K562 (cell line): ENCODE measurements around the gene MIDN. TPM values are rescaled to one million over a fixed set of nuclear protein-coding genes. Genes with fewer than 3 reads are reported as not detected.

Experiments used
- ARID2 ChIP-seq: fragments of 450-650 bp; IDR thresholded peaks from 2 replicates; pipeline ENCODE4 v1.6.1; 2017; ENCODE audit warnings: antibody characterized with exemption, mild to moderate bottlenecking
- CTCF ChIP-seq, 3 experiments: IDR thresholded peaks in 2 of 3; conservative IDR thresholded peaks in 1 of 3; 2 replicates each; pipeline ENCODE4 v1.5.1; 2011 to 2012; ENCODE audit warnings: low read length in 3 of 3, mild to moderate bottlenecking in 3 of 3, control low read depth in 2 of 3, improper control_type of control experiment in 1 of 3, inconsistent platforms in 1 of 3, low read depth in 1 of 3, mixed read lengths in 1 of 3, moderate library complexity in 1 of 3; ENCODE audit not compliant: insufficient read depth in 2 of 3
- ETV1 ChIP-seq: fragments of 450-650 bp; conservative IDR thresholded peaks from 2 replicates; pipeline ENCODE4 v1.6.1; 2016; ENCODE audit warnings: missing genetic modification characterization, control low read depth, low read depth, missing compliant biosample characterization
- HDAC1 ChIP-seq, 2 experiments: fragments of 450-650 bp; IDR thresholded peaks; 2 replicates each; pipeline ENCODE4 v1.6.1; 2016 to 2017; ENCODE audit warnings: inconsistent platforms in 1 of 2, mild to moderate bottlenecking in 1 of 2, moderate library complexity in 1 of 2
- MTA3 ChIP-seq: fragments of 450-650 bp; formaldehyde crosslinking; IDR thresholded peaks from 2 replicates; pipeline ENCODE4 v1.6.1; 2017; ENCODE audit warnings: mild to moderate bottlenecking, borderline replicate concordance
- NR2C1 ChIP-seq, 2 experiments: fragments of 450-650 bp; IDR thresholded peaks; 2 replicates each; pipeline ENCODE4 v1.6.1; 2017; ENCODE audit warnings: mild to moderate bottlenecking in 2 of 2, antibody characterized with exemption in 1 of 2, inconsistent platforms in 1 of 2, missing compliant biosample characterization in 1 of 2, missing genetic modification characterization in 1 of 2
- NR2C2 ChIP-seq, 2 experiments: fragments of 200-800 bp in 1 of 2; sonication (Bioruptor generic) in 1 of 2; sonication (generic) in 1 of 2; formaldehyde crosslinking in 1 of 2; IDR thresholded peaks; 2 replicates each; pipeline versions ENCODE4 v1.6.1 to v1.8.0; 2016 to 2022; ENCODE audit warnings: mild to moderate bottlenecking in 1 of 2, missing compliant biosample characterization in 1 of 2, missing genetic modification characterization in 1 of 2, missing genetic modification reagents in 1 of 2
- PHB2 ChIP-seq: fragments of 450-650 bp; IDR thresholded peaks from 2 replicates; pipeline ENCODE4 v1.6.1; 2017; ENCODE audit warnings: low read depth
- POLR2H ChIP-seq: IDR thresholded peaks from 2 replicates; pipeline ENCODE4 v1.6.1; 2016; ENCODE audit warnings: missing genetic modification characterization, low read depth, mild to moderate bottlenecking, control low read depth, missing compliant biosample characterization, moderate library complexity
- YY1 ChIP-seq, 3 experiments: IDR thresholded peaks; 2 replicates each; pipeline ENCODE4 v1.6.1; 2011; ENCODE audit warnings: low read length in 2 of 3, mild to moderate bottlenecking in 2 of 3, moderate library complexity in 2 of 3, borderline replicate concordance in 1 of 3, control low read depth in 1 of 3, low read depth in 1 of 3; ENCODE audit not compliant: insufficient read depth in 3 of 3, insufficient replicate concordance in 2 of 3, control insufficient read depth in 1 of 3, insufficient read length in 1 of 3; ENCODE audit errors: extremely low read depth in 1 of 3
- ZBTB9 ChIP-seq: fragments of 450-650 bp; formaldehyde crosslinking; IDR thresholded peaks from 2 replicates; pipeline ENCODE4 v1.4.0; 2020; ENCODE audit warnings: mild to moderate bottlenecking, moderate library complexity
- ZNF324 ChIP-seq: fragments of 250-450 bp; sonication (Bioruptor Pico); IDR thresholded peaks from 2 replicates; pipeline ENCODE4 v1.4.0; 2020; ENCODE audit warnings: mild to moderate bottlenecking
- ZNF780A ChIP-seq: fragments of 250-450 bp; sonication (Bioruptor Pico); IDR thresholded peaks from 2 replicates; pipeline ENCODE4 v1.5.0; 2021; ENCODE audit warnings: mild to moderate bottlenecking
- polyA plus RNA-seq, 8 experiments: library from polyadenylated mRNA; depleted of rRNA in 4 of 8; stranded (reverse) in 5 of 8; unstranded in 3 of 8; fragments of >200 nt; fragmentation: Nextera tagmentation in 2 of 8; fragmentation: Illumina TruSeq in 1 of 8; extraction: Ambion mirVana in 2 of 8; extraction: Trizol in 1 of 8; gene quantifications; 2 replicates each; pipeline versions ENCODE4 v1.2.1 to v1.2.3, GENCODE V29; 2011 to 2014; ENCODE audit warnings: inconsistent platforms in 1 of 8, missing spikeins in 1 of 8
- total RNA-seq, 7 experiments: library from RNA; depleted of rRNA in 6 of 7; stranded (reverse); fragments of >200 nt in 6 of 7; fragmentation: Illumina TruSeq in 2 of 7; extraction: Trizol in 2 of 7; gene quantifications; 2 replicates each; pipeline versions ENCODE4 v1.2.1 to v1.2.3, GENCODE V29; 2011 to 2021; ENCODE audit warnings: low replicate concordance in 1 of 7
- TF ChIP-seq, protein P1 (sequence below): IDR thresholded peaks from 2 replicates; pipeline ENCODE4 v1.6.1; 2011; ENCODE audit warnings: borderline replicate concordance, low read depth, mild to moderate bottlenecking, moderate library complexity, low read length; ENCODE audit not compliant: insufficient read depth, poor library complexity, severe bottlenecking
- TF ChIP-seq, protein P2 (sequence below): fragments of 250-450 bp; sonication (Bioruptor Pico); IDR thresholded peaks from 2 replicates; pipeline ENCODE4 v1.8.0; 2022; ENCODE audit warnings: inconsistent platforms
- TF ChIP-seq, protein P3 (sequence below): IDR thresholded peaks from 3 replicates; pipeline ENCODE4 v1.6.1; 2011; ENCODE audit warnings: borderline replicate concordance, mild to moderate bottlenecking; ENCODE audit not compliant: insufficient read length, insufficient read depth

Gene MIDN
- total and polyA plus RNA-seq, 9 of the 15 experiments (the other 6 are each of a cell fraction or from before 2014, with no cell fraction given), result 0.17 to 120 (median 10.1) TPM

GRCh38 chr19:1249298-1249989 is 1.1 kb downstream of the MIDN start (continued):
- TF ChIP-seq, protein P1, sequence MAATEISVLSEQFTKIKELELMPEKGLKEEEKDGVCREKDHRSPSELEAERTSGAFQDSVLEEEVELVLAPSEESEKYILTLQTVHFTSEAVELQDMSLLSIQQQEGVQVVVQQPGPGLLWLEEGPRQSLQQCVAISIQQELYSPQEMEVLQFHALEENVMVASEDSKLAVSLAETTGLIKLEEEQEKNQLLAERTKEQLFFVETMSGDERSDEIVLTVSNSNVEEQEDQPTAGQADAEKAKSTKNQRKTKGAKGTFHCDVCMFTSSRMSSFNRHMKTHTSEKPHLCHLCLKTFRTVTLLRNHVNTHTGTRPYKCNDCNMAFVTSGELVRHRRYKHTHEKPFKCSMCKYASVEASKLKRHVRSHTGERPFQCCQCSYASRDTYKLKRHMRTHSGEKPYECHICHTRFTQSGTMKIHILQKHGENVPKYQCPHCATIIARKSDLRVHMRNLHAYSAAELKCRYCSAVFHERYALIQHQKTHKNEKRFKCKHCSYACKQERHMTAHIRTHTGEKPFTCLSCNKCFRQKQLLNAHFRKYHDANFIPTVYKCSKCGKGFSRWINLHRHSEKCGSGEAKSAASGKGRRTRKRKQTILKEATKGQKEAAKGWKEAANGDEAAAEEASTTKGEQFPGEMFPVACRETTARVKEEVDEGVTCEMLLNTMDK, result no peak
- TF ChIP-seq, protein P2, sequence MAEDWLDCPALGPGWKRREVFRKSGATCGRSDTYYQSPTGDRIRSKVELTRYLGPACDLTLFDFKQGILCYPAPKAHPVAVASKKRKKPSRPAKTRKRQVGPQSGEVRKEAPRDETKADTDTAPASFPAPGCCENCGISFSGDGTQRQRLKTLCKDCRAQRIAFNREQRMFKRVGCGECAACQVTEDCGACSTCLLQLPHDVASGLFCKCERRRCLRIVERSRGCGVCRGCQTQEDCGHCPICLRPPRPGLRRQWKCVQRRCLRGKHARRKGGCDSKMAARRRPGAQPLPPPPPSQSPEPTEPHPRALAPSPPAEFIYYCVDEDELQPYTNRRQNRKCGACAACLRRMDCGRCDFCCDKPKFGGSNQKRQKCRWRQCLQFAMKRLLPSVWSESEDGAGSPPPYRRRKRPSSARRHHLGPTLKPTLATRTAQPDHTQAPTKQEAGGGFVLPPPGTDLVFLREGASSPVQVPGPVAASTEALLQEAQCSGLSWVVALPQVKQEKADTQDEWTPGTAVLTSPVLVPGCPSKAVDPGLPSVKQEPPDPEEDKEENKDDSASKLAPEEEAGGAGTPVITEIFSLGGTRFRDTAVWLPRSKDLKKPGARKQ (CRISPR knock-in tag), result no peak
- TF ChIP-seq YY1 (IDR thresholded peaks at IDR 0.05; ENCODE audit: borderline replicate concordance in 1 of 3, control insufficient read depth in 1 of 3, extremely low read depth in 1 of 3, insufficient read depth in 3 of 3, insufficient read length in 1 of 3, insufficient replicate concordance in 2 of 3, low read depth in 1 of 3, low read length in 2 of 3) (peak in 2 of 3 experiments; percentile 71 to 82), ZNF780A (CRISPR knock-in tag) (no peak), CTCF (IDR thresholded peaks at IDR 0.05 in 2 of 3, conservative IDR thresholded peaks at IDR 0.05 in 1 of 3; ENCODE audit: insufficient read depth in 2 of 3, low read depth in 1 of 3, low read length in 3 of 3) (no peak), PHB2 (no peak), ZBTB9 (no peak), NR2C1 (IDR thresholded peaks at IDR 0.05) (no peak), NR2C1 (tag; IDR thresholded peaks at IDR 0.05) (no peak), ARID2 (no peak), ETV1 (no peak), POLR2H (tag) (peak; percentile 51), ZNF324 (CRISPR knock-in tag) (no peak), MTA3 (no peak; the same call in 1 of the 2 replicates), HDAC1 (IDR thresholded peaks at IDR 0.05) (no peak), NR2C2 (CRISPR knock-in tag; IDR thresholded peaks at IDR 0.05) (0 out of 2 replicates have a peak, but pooled peaks have one; percentile 23), NR2C2 (tag; IDR thresholded peaks at IDR 0.05) (peak; percentile 31; the same call in 1 of the 2 replicates)
- TF ChIP-seq, protein P3, sequence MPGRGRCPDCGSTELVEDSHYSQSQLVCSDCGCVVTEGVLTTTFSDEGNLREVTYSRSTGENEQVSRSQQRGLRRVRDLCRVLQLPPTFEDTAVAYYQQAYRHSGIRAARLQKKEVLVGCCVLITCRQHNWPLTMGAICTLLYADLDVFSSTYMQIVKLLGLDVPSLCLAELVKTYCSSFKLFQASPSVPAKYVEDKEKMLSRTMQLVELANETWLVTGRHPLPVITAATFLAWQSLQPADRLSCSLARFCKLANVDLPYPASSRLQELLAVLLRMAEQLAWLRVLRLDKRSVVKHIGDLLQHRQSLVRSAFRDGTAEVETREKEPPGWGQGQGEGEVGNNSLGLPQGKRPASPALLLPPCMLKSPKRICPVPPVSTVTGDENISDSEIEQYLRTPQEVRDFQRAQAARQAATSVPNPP, result no peak
